ENCODE data around the gene TFF3.

Gene TFF3

GRCh38 chr21:42264245-42265195 lies 50.7 kb downstream of the TFF3 start:
- TF ChIP-seq CTCF (IDR thresholded peaks at IDR 0.05; ENCODE audit: borderline replicate concordance, control extremely low read depth, extremely low read depth, insufficient read depth, missing control alignments), result no peak
- DNase-seq (ENCODE audit: low spot score), result no peak
- in situ Hi-C loops (cut with MboI; ENCODE audit: low sequenced_read_pairs, unreplicated experiment), result no loop called here

DNA sequence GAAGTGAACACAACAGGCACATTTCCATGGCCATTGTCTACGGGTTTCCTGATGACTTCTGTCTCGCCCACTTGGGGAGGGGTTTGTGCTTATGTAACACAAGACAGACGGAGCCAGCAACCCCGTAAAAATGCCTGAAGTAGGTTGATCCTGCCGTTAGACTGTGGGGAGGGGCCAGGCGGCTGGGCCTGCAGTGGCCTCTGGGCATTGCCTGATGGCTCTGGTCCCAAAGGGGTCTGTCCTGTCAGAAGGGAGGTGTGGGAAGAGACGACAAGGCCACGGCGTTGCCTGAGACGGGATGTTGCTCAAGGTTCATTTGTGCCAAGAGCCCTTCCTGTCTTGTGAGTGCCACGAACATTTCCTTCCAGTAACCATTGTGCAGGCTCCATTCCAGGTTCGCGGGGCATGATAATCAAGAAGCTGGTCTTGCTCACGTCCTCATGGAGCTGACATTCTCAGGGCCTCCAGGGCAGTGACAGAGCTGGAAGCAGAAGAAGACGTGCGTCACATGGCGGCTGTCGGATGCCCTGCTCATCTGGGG lies 51.5 kb downstream of the TFF3 start:
- in situ Hi-C loops (cut with MboI; ENCODE audit: low sequenced_read_pairs, unreplicated experiment), result no loop called here
- DNase-seq (ENCODE audit: low spot score), result no peak
- no peak for TF ChIP-seq CTCF (IDR thresholded peaks at IDR 0.05; ENCODE audit: borderline replicate concordance, control extremely low read depth, extremely low read depth, insufficient read depth, missing control alignments)

GRCh38 chr21:42262831-42263231 lies 52.4 kb downstream of the TFF3 start:
- DNase-seq (ENCODE audit: low spot score), result no peak
- in situ Hi-C loops (cut with MboI; ENCODE audit: low sequenced_read_pairs, unreplicated experiment), result no loop called here
- TF ChIP-seq CTCF (IDR thresholded peaks at IDR 0.05; ENCODE audit: borderline replicate concordance, control extremely low read depth, extremely low read depth, insufficient read depth, missing control alignments), result no peak

GRCh38 chr21:42261829-42262200 lies 53.4 kb downstream of the TFF3 start:
- in situ Hi-C loops (cut with MboI; ENCODE audit: low sequenced_read_pairs, unreplicated experiment), result no loop called here
- no peak for TF ChIP-seq CTCF (IDR thresholded peaks at IDR 0.05; ENCODE audit: borderline replicate concordance, control extremely low read depth, extremely low read depth, insufficient read depth, missing control alignments)
- DNase-seq (ENCODE audit: low spot score), result no peak

Measured in GM13976 (cell line).